Measurements from ENCODE around the gene AHCYL2.
"Not testable (repeated sequence)": the region's sequence is repeated elsewhere in the genome, so short reads cannot be mapped to it uniquely, and the experiment has no call there.

AHCYL2 gene

DNA sequence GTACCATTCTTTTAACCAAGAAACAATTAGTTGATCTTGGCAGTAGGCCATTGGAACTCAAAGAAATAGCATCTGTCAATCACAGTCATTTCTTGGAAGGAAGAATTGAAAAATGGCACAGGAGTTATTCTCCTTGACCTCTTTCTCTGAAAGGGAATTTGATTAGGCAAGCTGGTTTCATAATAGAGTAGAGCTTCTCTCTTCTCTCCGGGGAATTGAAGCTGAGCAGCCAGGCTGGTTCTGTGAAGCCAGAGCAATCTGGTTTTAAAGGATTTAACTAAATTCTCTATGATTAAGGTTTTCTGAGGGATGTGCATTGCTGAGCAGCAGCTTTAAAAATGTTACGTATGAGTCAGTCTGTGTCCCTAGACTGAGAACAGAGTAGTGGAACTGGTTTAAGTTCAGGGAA lies 70.2 kb downstream of the AHCYL2 start:
- DNase-seq = peak in 1 of 2 experiments; percentile 6

DNA sequence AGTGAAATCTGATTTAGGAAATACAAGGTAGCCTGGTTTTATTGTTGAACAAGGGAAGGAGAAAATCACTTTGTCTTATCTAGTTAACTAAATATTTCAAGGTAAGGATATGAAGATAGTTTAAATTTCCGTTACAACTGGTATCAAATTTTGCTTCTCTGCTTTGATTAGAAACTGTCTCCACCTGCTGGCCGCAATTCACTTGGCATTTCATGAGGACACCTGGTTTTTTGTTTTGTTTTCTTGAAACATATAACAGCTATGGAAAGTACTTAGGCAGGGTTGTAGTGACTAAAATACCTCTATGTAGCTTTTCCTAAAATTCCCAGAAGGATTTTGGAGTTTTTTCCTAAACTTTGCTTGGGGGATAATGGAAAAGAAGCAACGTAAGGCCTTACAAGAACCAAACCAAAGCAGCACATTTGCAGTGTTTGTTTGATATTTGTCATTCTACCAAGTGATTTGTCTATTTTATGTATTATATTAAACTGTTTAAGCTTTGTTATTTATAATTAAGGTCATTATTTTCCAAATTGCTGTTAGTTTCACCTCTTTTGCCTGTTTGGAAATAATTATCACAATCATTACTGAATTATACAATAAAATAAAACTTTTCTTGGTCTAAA lies 73.6 kb downstream of the AHCYL2 start:
- peak; percentile 57 to 67 for DNase-seq

DNA sequence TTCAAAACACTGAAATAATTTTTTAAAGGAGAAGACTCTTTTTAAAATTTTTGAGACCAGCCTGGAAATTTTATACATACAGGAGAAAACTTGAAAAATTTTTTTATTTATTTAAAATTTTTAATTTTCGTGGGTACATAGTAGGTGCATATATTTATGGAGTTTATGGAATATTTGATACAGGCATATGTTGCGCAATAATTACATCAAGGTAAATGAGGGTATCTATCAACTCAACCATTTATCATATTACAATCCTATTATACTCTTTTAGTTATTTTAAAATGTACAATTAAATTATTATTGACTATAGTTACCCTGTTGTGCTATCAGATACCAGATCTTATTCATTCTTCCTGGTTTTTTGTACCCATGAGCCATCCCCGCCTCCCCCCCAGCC lies 75.1 kb downstream of the AHCYL2 start:
- DNase-seq = no peak

DNA sequence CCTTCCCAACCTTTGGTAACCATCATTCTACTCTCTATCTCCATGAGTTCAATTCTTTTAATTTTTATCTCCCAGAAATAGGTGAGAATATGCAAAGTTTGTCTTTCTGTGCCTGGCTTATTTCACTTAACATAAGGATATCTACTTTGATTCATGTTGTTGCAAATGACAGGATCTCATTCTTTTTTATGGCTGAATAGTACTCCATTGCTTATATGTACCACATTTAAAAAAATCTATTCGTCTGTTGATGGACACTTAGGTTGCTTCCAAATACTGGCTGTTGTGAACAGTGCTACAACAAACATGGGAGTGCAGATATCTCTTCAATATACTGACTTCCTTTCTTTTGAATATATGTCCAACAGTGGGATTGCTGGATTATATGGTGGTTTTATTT lies 75.5 kb downstream of the AHCYL2 start:
- not testable (repeated sequence) for DNase-seq

DNA sequence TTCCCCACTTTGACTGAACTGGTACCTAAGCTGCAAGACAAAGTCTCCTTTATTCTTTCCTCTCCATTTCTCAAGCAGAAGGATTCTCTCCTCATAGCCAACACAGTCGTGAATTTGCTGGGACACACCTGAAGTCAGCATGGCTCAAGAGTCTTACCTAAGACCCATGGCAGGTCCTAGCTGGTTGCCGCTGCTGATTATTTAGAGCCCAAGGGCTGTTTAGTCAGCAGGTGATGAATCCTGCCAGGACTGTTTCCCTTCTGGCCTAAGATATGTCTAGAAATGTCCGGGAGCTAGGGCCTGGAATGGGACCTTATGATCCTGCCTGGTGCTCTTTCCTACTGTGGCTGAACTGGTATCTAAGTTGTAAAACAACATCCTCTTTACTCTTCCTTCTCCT lies 82.8 kb downstream of the AHCYL2 start:
- DNase-seq = no peak

DNA sequence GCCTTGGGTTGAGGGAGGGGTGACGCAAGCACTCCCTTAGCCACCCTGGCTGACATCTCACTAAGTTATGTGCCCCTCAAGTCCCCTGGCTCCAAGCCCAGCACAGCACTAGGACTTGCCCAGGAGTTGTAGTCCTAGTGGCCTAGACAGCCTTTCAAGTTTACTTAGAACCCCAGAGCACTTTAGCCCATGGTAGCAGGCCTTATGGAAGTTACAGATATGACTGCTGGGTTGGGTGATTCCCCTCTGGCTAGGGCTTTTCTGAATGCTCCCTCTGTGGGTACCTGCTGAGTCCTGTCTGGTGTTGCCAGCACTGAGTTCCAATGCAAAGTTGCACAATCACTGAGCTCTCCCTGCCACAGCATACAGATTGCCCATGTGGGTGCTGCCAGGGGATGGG lies 83.2 kb downstream of the AHCYL2 start:
- DNase-seq = no peak

DNA sequence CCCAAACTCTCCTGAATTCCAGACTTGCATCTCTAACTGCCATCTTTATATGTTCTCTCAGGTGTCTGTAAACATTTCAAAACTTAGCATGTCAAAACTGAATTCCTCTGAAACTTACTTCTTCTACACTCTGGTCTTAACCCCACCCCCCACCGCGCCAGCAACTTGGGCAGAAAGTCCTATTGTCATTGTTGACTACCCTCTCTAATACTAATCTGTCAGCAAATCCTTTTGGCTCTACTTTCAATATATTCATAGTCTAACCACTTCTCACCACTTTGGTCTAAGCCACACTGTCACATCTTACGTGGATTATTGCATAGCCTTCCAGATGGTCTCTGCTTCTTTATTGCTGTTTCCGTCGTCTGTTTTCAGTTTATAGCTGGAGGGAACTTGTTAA lies 86.6 kb downstream of the AHCYL2 start:
- DNase-seq = no peak

DNA sequence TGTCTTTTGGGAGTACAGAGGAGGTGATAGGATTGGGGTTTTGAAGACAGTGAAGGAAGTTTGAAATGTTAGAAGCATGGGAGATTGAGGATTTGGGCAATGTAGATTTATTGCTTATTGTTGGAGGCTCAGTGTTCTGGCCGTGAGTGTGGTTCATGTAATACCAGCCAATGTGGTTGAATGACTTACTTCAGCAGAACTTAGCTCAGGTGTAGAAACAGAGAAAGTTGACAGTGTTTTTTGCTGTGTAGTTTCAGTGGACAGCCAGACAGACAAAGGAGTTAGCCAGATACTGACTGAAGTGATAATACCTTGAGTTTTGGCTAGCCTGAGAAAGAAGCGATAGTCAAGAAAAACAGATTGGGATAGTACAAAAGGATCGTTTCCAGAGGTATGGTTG lies 88.5 kb downstream of the AHCYL2 start:
- DNase-seq = no peak

DNA sequence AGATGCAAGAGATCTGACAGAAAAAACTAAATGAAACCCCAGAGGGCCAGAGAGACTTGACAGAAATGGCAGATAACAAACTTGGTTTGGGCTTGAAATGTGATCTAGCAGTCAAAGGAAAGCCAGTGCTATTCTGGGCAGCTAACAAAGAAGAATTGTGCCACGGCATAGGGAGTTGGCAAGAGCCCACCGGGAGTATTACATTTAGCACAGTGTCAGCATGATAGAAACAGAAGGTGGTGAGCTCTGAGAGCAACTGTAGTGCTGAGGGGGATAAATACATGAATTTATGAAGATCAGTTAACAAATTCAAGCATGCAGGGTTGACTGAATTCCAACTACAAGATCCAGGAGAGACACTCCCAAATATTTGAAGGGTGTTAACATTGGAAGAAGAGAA lies 91.1 kb downstream of the AHCYL2 start:
- DNase-seq = no peak

DNA sequence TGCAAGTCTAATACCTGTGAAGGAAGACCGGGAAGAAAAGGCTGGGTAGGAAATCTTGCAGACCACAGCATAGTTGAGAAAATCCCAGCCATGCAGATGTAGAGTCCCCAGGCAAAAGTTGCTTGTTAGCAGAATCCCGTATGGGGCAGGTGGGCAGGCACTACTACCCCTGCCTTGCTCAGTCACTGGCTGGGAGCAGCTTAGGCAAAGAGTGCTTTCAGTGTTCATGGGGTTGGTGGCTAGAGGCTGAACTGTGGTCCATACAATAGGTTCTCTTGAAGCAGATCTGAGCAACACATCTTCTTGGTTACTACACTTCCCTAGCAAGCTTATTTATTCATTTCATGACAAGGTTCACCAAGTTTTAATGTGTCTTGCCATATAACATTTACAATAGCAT lies 92.6 kb downstream of the AHCYL2 start:
- DNase-seq = no peak

DNA sequence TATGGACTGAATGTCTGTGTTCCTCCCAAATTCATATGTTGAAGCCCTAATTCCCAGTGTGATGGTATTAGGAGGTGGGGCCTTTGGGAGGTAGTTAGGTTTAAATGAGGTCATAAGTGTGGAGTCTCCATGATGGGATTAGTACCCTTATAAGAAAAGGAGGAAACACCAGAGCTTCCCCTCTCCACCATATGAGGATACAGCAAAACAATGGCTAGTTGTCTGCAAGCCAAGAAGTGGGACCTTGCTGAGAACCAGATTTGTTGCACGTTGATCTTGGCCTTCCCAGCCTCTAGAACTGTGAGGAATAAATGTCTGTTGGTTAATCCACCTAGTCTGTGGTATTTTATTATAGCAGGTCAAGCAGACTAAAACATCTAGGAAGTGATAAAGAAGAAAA lies 102.2 kb downstream of the AHCYL2 start:
- DNase-seq = no peak

DNA sequence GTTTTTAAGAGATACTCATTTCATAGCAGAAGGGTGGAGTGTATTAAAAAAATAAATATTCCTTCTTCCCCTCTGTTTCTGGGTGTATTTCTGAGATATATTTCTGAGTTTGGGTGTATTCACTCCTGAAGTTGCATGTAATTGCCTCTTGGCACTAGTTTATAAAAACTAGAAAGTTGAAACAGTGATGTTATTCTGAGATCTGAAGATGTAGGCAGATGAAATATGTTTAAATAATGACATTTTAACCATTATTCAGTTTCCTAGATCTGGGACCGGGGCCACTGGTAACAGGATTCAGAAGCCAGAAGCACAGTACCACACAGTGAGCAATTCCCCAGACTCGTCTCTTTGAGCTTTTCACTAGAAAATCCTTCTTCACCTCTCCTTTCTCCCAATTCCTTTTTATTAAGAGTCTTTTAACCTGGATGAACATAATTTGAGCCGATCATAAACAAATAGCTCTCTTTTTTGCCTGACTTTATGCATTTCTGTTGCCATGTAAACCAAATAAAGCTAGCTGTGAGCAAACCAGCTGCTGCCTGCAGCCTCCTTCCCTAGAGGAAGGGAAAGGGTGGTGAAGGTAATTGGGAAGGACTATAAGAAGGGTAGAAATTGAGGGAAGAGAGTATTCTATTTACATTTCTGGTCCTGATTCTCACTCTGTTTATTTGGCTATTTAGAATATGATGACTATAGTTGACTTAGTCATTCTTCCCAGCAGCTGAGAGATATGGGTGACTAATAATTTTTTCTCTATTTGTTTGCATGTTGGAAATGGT lies 107.6 kb downstream of the AHCYL2 start:
- DNase-seq = no peak

DNA sequence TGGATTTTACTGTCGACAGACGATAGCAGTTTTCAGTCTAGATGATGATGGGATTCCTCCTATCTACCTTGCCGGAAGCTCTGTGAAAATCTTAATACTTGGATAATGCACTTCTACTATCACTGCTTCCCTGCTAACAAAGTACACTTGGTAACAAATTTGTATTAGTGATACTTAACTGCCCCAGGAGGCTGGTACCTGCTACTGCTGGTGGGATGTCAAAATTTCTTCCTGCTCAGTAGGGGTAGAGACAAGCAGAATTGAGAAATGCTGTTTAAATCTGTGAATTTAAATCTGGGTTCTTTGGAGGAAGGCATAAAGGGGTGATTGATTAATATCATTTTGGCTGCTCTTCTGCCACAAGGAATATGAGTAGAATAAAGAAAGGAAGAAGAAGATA lies 109.6 kb downstream of the AHCYL2 start:
- DNase-seq = no peak

DNA sequence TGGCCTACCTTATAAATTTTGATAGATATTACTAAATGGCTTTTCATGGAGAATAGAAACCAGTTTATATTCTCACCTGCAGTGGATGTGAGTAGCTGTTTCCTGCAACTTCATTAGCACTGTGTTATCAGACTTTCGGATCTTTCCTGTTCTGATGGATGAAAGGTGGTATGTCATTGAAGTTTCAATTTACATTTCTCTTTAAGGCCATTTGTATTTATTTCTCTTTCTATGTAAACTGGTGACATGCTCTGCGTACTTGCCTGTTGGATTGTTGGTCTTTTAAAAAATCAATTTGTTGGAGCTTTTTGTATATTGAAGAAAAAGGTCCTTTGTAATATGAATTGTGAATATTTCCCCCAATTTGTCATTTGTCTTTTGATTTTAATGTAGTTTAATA lies 113.6 kb downstream of the AHCYL2 start:
- DNase-seq = no peak

DNA sequence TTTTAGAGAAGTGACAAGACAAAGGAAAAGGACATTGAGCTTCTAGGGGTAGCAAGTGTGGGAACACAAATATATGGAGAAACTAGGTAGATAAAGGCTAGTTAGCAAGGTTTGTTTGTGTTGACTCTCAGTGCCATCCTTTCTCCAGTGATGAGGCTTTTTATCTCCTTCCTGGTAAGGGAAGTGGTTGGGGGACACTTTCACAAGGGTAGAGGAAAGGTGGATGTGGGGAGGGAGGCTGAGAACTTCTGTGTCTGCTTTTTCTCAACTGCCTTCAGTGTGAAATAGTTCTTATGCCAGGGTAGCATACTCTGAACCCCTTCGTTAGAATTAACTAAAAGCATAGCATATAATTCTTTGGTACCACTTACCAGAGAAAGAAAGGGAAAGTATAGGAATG lies 116.4 kb downstream of the AHCYL2 start:
- DNase-seq = no peak

DNA sequence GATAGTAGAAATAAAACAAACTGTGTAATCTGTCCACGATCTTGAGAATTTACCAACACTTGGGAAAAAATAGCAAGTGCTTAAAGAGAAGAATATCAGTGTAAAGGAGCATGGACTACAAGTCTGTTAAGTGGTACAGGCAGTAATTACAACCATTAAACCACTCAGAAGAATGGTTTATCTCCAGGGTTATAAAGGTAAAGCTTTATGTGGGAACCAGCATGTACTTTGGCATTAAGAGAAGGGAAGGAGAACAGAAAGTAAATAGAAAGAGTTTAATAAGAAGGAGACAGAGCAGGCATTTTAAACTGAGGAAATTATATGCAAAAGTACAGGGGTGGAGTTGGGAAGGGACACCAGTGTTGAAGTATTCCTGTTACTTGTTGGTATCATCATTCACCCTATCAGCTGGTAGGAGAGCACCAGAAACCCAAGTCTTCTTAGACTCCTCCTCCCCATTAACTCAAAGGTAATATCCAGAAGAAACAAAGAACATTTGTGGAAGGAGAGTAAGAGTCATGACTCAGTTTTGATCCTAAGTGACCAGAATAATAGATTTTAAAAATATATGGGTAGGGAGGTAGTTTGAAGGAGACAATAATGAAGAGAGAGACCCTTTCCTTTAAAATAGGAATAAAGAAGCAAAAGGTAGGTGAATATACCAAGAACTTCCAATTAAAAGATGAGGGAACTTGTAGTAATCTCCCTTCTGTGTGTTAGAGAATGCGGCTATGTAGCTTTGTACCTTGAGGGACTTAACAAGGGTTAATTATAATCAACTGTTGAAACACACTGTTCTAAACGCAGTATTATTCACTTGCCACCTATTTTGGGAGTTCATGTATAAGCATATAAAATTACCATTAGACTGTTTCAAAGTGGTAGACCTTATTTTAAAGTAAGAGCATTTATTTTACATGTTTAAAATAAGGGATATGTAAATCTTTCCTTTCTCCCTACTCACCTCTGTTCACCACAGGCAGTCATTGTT lies 117.3 kb downstream of the AHCYL2 start:
- no peak for DNase-seq

DNA sequence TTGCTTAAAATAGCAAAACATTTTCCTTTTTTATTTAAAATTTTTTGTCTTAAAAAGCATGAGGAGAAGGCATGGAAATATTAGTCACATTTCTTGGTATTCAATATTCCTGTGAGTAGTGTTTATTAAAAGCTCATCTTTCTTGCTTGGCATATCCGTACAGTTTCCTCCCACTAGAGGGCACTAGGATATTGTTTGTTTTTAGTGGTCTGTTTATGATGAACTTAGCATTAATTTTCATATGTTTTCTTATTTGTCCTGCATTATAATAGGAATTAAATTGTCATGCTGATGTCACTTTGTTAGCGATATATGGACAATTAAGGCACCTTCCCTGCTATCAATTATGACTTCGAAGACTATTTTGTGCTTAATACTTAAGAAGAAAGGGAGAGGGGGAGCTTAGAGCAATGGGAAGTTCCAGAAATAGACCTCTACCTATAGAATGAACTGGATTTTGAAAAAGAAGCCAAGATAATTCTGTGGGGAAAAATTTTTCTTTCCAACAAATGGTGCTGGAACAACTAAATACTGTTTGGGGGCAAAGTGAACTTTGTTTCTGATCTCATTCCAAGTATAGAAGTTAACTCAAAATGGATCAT lies 118.4 kb downstream of the AHCYL2 start:
- peak; percentile 10 to 72 for DNase-seq

DNA sequence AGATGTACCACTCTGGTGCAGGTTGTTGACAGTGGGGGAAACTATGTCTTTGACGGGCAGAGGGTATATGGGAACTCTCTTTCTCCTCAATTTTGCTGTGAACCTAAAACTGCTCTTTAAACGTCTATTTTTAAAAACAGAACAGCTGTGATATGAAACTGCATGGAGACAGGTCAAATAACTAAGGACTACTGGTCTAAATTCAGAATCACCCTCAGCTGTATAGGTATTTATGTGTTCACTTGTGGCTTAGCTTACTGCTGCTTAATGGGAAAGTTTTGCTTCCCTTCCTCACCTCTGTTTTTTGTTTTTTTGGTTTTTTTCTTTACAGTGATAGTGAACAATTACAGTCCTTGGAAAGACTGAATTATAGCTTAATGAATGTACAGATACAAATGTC lies 122.5 kb downstream of the AHCYL2 start:
- no peak for DNase-seq

DNA sequence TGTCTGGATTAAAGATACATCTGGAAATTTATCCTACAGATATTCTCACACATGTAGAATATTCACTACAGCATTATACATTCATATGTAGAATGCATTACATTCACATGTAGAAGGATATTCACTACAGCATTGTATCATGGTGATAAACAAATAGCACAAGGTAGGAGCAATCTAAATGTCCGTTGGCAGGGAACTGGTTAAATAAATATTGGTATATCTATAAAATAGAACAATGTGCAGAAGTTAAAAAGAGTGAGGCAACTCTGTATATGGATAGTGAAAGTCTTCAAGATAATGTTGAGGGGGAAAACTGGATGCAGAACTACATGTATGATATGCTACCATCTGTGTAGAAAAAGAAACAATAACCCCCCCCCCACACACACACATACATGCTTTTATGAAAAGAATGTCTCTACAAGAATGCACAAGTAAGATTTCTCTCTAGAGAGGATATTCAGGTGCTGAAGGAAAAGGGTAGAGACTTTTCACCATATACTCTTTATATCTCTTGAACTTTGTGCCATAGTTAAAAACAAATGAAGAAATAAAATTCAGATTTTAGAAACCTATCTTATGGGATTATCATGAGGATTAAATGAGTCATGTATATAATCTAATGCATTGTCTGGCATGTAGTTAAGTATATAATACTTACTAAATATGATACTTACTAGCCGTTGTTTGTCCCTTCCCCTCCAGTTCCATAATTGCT lies 123.4 kb downstream of the AHCYL2 start:
- DNase-seq = no peak

DNA sequence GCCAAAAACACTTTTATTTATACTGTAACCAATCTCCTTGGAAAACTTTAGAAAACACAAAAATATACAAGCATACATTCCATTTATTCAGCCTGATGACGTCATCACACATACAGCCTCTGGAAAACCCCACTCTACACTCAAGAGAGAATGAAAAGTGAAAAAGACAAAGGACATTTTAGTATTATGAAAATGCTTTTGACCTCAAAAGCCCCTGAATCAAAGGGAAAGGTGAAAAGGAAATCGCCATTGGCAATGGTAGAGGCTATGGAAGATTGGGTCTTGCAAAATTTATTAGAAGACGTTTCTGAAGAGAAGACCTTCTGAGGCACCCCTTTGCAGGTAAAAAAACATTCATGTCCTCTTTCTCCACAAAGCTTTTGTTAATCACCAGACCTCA lies 126.5 kb downstream of the AHCYL2 start:
- no peak for DNase-seq

DNA sequence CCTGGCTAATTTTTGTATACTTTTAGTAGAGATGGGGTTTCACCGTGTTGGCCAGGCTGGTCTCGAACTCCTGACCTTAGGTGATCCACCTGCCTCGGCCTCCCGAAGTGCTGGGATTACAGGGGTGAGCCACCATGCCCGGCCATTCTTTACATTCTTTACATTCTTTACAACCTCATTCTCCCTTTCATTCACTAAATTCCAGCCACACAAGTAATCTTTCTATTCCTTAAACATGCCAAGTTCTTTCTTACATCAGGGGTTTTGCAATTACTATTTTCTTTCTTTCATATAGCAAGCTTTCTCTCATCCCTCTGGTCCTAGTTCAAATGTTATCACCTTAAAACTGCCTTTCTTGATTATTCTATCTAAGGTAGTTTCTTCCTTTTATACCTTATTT lies 128.3 kb downstream of the AHCYL2 start:
- not testable (repeated sequence) for DNase-seq

DNA sequence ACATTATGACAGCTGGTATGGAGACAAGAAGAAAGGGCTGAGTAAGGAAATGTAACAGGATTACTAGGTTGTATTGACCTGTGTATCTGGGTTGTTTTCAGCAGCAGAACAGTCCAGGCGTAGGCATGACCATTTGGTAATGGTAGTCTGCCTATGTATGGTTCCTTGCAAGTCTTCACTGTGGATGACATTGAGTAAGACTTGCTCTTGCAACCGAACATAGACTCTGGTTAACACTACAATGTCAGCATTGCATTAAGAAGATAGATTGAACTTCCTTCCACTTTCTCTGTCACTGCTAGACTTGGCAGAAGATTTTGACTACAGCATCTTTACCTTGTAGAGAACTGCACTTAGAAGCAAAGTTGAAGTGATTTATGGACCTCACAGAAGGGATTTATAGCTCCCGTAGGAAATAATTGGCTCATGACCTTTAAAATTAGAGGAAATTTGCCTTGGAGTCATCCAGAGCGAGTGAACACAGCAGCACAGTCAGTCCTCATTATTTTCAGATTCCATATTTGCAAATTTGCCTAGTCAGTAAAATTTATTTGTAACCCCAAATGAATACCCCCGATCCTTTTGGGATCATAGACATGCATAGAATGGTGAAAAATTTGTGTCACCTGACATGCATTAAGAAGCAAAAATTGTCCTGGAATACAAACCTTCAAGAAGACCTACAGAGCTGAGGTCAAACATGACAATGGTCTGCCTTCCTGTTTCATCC lies 129.8 kb downstream of the AHCYL2 start:
- DNase-seq = no peak

Measured in NCI-H526 (cell line).